NT2/D1 (cell line): ENCODE data around the gene PPFIBP1.

Experiments used
- SUZ12 ChIP-seq: IDR thresholded peaks from 2 replicates; pipeline ENCODE4 v1.6.1; 2011; ENCODE audit not compliant: insufficient read length, insufficient read depth; ENCODE audit errors: extremely low read depth
- ZNF274 ChIP-seq: IDR thresholded peaks from 2 replicates; pipeline ENCODE4 v1.6.1; 2011; ENCODE audit warnings: mild to moderate bottlenecking, low read depth, low read length

GRCh38 chr12:27564612-27565213, 40.7 kb downstream of the PPFIBP1 start:
- TF ChIP-seq SUZ12 (no peak), ZNF274 (no peak)
